A549 (cell line): ENCODE measurements around the gene FAM107B.

Source experiments
- CBX8 ChIP-seq: fragments of 200-600 bp; sonication (generic); IDR thresholded peaks from 2 replicates; pipeline ENCODE4 v1.6.1; 2016
- CTCF ChIP-seq: fragments of >200 bp; sonication (Bioruptor Twin); formaldehyde crosslinking; IDR thresholded peaks from 3 replicates; pipeline ENCODE4 v1.5.1; 2016
- EHMT2 ChIP-seq: fragments of 200-600 bp; sonication (generic); IDR thresholded peaks from 2 replicates; pipeline ENCODE4 v1.6.1; 2016; ENCODE audit warnings: antibody characterized with exemption, low read depth, mild to moderate bottlenecking, moderate library complexity
- ELK1 ChIP-seq: fragments of 150-350 bp; IDR thresholded peaks from 2 replicates; pipeline ENCODE4 v1.6.1; 2014; ENCODE audit warnings: low read depth, mild to moderate bottlenecking, low read length
- EP300 ChIP-seq, 2 experiments: fragments of >200 bp; sonication (Bioruptor Twin); formaldehyde crosslinking; IDR thresholded peaks; 2 replicates in 1 of 2; 3 replicates in 1 of 2; pipeline ENCODE4 v1.6.1; 2016 to 2017
- KDM1A ChIP-seq: fragments of 200-600 bp; sonication (generic); IDR thresholded peaks from 2 replicates; pipeline ENCODE4 v1.6.1; 2016; ENCODE audit warnings: low read depth, mild to moderate bottlenecking
- MYC ChIP-seq: IDR thresholded peaks from 2 replicates; pipeline ENCODE4 v1.6.1; 2012; ENCODE audit warnings: mild to moderate bottlenecking, inconsistent platforms, low read length, improper control_type of control experiment, borderline replicate concordance
- PHF8 ChIP-seq: fragments of 200-600 bp; sonication (generic); IDR thresholded peaks from 2 replicates; pipeline ENCODE4 v1.6.1; 2016; ENCODE audit warnings: low read depth, mild to moderate bottlenecking, antibody characterized with exemption, moderate library complexity, borderline replicate concordance
- TP53 ChIP-seq: fragments of 250-450 bp; sonication (Bioruptor Pico); IDR thresholded peaks from 2 replicates; pipeline ENCODE4 v1.5.0; 2021; ENCODE audit warnings: mild to moderate bottlenecking, moderate library complexity
- USF2 ChIP-seq: fragments of 450-650 bp; IDR thresholded peaks from 2 replicates; pipeline ENCODE4 v1.6.1; 2014; ENCODE audit warnings: antibody characterized with exemption

- no peak for TF ChIP-seq MYC
- TF ChIP-seq CTCF: no peak
- TF ChIP-seq TP53 (CRISPR knock-in tag): no peak
- no peak for TF ChIP-seq PHF8
- TF ChIP-seq ELK1: no peak
- TF ChIP-seq CBX8: no peak
- TF ChIP-seq USF2: no peak
- no peak for TF ChIP-seq KDM1A
- no peak for TF ChIP-seq EHMT2
- TF ChIP-seq EP300 (IDR thresholded peaks at IDR 0.05): no peak
Measured at GRCh38 chr10:14549496-14549895, 225.2 kb downstream of the FAM107B start.
